Suppressor macrophage (primary cell): ENCODE data around the gene KDF1.

Experiments
- DNase-seq, 4 experiments: peaks; one replicate each; pipeline ENCODE4 v3.0.0-alpha.2; 2020 to 2022
- total RNA-seq, 17 experiments: gene quantifications; one replicate each; lab custom pipeline; 2026; ENCODE audit warnings: mixed read lengths in 6 of 17, inconsistent platforms in 3 of 17; lab: John Stamatoyannopoulos, UW

The KDF1 gene, protein sequence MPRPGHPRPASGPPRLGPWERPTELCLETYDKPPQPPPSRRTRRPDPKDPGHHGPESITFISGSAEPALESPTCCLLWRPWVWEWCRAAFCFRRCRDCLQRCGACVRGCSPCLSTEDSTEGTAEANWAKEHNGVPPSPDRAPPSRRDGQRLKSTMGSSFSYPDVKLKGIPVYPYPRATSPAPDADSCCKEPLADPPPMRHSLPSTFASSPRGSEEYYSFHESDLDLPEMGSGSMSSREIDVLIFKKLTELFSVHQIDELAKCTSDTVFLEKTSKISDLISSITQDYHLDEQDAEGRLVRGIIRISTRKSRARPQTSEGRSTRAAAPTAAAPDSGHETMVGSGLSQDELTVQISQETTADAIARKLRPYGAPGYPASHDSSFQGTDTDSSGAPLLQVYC
- total RNA-seq = 0 to 1.2 (median 0) reads per million in 17 experiments

DNA sequence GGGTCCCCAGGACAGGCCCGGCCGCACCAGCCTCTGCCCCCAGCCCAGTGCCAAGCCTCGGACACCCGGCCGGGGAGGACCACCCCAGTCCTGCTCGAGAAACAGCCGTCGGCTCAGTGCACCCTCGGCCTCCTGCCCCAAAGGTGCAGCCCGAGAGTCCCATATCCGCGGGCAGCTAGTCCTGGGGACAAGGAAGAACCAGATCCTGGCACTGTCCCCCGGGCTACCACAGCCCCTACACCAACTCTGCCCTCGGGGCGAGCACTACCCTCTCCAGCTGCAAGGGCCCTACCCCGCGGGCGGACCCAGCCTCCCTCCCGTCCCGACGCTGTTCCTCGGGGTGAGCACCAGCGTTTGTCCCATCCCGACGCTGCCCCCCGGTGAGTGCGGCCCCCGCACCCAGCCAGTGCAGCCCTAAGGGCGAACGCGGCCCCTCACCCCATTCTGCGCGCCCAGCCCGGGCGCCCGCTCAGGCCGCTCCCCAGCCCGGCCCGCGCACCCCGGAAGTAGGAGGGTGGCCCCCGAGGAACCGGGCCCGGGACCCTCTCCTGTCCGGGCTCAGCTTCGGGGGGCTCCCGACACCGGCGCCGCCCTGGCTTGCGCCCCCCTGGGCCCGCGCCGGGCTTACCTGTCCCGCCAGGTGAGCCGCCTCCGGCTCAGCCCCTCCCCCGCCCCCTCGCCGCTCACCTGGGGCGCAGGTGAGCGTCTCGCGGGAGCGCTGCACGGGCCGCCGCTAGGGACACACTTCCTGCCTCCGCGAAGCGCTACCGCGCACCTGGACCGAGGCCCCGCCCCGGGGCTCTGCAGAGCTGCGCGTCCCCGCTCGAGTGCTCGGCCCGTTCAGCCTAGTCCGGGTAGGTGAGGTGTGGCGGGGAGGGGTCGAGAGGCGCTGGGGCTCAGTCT lies at the start of gene KDF1:
KDF1 (minus strand) TSS at position 747 of the 903 bp plus-strand sequence. CDS start 8,088 bp downstream, outside the sequence.
- peak in 1 of 4 experiments; percentile 32 for DNase-seq

DNA sequence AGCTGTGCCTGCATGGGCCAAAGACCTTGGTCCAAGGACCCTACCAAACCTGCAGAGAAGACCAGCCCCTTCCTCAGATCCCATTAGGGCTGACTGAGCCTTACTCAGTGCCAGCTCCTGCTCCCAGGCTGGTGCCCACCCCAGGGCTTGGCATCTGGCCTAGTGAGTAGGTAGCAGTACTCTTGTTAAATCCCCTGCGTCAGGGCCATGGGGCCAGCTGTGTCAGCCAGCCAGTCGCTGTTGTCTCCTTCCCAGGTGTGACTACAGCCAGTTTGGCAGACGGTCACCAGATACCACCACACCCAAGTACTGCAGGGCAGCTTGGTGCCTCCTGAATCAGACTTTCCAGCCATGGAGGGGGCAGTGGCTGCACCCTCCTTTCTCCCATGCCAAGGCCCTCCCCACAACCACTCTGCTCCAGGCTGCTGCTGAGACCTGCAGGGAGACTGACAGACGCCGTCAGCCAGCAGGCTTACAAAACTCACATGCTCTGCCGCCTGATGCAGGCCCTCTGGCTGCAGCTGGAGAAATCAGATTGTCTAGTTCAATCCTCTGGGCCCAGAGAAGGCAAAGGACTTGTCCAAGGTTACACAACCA lies 49.4 kb upstream of the KDF1 start:
- no peak for DNase-seq

DNA sequence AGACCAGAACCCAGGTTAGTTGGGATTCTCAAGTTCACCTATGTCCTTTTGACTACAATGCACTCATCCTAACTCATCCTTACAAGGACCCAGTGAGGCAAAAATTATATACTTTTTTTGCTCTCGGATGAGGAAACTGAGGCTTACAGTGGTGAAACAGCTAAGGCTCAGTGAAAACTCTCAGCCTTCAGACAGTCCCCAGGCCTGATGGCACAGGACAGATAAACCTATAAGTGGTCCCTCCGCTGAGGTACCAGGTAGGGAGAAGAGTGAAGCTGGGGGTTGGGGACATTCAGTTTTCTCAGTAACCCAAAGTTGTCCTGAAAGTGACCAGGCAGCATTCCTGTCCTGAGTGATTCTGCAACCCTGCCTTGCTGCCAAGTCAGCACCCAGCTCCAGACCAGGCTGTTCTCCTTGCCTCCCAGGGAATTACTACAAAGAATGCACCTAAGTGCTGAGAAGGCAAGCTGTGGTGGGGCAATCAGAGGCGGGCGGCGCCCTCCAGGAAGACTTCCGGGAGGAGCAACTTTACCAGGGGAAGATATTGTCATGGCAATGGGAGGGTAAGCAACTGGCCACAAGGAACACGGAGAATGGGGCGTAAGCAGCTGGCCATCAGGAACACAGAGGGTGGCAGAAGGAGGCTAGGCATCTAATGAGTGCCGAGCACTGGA lies 47.8 kb upstream of the KDF1 start:
- no peak for DNase-seq

DNA sequence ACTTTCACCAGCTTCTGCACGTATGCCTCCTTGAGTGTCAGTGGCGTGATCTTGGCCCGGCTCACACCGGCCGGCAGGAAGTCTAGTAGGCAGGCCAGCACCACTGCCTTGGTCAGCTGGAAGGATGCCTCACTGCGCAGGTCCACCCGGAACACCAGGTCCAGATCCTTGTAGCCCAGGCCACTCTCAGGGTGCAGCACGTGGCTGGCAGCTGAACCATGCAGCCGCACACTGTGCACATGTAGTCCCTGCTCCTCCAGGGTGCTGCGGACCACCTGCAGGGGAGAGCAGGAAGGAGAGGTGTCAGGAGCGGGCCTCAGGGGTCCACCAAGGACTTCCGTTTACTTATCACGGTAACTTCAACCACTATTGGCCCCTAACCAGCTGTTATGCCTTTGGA lies 46.4 kb upstream of the KDF1 start:
- DNase-seq = no peak

DNA sequence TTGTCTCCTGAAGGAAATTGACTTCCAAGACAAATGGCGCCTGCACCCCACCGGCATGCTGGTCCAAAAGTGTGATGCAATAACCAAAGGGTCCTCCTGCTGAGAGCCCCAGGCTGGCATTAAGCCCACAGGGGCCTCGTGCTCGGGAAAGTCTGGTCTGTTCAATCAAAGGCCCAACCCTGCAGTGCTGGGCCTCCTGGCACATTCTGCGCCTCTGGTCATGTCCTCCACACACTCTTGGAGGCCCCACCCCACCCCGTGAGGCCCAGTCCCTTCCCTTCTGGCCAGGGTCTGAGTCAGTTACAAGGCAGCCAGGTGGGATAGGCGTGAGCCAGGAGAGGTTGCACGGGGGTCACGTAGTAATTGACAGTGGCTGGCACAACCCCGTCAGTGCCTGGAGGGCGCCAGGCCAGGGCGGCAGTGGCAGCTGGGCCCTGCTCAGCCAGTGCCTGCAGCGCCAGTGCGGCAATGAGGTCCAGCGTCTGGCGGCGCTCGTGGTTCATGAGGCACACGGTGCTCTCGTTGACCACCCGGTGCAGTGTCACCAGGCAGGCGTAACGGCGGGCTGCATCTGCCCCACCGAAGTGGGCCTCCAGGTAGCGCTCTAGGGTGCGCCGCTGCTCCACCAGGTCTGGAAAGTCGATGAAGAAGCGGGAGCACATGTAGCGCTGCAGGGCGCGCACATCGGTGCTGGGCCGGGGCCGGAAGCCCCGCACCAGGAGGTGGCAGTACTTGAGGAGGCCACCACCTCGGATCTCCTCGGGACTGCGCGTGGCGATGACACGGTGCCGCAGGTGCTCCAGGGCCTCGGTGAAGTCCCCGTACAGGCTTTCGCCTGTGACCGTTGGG lies 45.6 kb upstream of the KDF1 start:
- DNase-seq = no peak

DNA sequence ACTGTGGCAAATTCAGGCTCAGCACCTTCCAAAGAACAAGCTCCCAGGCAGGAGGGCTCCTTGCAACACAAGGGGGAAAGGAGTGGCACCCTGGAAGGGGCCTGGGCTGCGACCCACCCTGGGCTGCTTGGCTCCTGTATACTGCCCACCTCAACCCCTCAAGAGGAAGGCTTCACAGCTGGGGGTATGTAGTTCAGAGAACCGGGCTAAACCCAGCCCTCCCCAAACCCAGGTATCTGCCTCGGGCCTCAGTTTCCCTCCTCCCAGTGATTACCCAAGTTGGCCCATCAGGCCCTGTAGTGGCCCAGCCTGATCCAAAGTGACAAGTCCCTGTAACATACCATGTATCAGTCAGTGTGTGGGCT lies 44.9 kb upstream of the KDF1 start:
- DNase-seq = no peak

DNA sequence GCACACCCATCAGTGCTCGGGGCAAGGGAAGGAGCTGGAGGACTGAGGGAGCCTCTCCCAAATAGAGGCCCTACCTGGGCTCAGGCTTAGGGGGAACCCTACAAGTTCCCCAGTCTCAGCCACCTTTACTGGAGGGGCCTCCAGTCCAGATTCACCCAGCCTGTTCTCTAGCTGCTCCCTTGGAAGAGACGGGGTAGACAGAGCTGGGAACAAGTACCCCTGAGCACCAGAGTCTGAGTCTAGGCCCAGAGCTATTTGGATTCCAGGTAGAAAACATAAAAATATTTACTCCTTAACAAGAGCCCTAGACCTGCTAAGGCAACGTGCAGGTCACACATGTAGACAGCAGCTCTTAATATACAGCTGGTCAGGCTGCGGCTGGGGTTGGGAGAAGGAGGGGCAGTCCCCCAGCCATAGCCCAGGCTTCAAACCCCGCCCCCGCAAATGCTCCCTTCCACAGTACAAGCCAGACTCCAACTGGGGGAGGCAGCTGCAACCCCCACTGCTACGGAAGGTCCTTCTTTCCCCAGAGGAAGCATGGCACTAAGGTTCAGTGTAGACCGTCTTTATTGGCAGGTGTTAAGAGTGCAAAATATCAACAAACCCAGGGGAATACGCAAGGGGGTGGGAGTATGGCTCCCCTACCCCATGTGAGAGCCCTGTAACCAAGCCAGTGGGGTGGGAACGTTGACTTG lies 44.4 kb upstream of the KDF1 start:
- DNase-seq = no peak

DNA sequence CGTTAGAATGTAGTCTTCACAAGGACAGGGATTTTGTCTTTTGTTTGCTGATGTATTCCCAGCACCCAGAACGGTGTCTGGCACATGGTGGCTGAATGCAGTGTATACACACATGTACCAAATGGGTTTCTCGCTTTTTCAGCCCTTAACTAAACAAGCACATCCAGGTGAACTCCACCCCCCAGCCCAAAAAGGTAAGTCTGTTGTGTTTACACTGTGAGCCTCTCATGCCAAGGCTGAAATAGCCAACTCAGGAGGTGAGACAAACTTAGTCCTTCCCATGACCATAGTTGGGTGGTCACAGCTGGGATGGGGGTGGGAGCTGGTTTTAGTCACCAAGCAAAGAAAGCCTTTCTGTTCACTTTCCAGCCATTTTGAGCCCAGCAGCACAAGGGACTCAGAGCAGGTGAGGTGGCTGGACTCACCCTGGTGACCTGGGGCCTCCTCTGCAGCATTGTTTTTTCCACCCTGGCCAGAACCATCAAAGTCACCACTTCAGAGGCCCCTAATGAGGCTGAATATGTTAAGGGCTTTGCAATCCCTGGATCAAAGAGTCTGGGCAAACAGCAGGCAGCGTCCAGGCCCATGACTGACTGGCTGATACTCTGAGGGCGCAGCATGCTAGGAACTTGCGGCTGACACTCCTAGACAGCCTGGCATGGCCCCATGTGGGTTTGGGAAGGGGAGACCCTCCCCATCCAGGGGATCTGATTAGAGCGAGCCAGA lies 43.6 kb upstream of the KDF1 start:
- no peak for DNase-seq

DNA sequence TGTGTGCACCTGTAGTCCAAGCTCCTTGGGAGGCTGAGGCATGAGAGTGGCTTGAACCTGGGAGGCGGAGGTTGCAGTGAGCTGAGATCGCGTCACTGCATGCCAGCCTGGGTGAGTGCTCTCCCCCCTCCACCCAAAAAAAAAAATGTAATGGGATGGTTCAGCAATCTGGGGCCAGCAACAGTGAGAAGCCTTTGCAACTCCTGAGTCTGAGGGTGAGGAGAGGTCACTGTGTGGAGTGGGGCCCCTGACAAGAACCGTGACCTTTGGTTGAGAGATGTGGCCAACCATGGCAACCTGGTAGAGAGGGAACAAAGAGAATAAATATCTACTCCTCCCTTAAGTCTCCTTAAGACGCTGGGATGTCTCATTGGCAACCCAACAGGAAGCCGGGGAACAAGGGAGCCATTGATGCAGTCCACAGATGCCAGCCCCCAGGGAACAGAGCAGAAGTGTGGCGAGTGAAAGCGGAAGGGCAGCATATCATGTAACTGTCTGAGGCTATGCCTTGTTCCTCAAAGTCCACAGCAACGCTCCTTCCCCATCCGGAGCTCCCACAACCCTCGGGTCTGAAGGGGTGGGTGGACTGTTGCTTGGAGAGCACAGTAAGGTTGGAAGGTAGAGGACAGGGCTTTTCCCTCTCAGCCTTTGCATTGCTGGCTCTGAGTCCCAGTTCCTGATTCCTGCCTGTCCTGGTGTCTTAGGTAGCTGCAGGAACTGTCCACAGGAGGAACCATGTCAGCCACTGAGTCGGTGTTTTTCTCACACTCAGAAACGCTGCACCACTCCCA lies 41.5 kb upstream of the KDF1 start:
- peak; percentile 94 to 98 (median 96) for DNase-seq

DNA sequence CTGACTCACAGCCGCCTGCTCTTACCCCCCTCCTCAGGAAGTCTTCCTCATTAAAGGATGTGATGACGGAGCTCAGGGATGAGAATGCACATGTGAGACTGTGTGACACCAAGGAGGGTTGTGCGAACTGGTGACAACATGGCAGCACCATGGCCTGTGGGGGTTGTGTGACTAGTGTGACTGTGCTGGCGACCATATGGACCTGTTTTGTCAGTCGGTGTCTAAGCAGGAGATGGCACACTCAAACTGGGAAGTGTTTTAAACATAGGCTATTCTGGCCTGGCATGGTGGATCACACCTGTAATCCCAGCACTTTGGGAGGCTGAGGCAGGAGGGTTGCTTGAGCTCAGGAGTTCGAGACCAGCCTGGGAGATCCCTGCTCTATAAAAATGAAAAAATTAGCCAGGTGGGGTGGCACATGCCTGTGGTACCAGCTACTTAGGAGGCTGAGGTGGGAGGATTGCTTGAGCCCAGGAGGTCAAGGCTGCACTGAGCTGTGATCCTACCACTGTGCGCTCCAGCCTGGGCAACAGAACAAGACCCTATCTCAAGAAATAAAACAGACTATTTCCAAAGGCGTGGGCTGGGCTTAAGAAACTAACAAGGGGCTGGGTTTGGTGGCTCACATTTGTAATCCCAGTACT lies 40.7 kb upstream of the KDF1 start:
- DNase-seq = peak; percentile 66 to 87 (median 70)

DNA sequence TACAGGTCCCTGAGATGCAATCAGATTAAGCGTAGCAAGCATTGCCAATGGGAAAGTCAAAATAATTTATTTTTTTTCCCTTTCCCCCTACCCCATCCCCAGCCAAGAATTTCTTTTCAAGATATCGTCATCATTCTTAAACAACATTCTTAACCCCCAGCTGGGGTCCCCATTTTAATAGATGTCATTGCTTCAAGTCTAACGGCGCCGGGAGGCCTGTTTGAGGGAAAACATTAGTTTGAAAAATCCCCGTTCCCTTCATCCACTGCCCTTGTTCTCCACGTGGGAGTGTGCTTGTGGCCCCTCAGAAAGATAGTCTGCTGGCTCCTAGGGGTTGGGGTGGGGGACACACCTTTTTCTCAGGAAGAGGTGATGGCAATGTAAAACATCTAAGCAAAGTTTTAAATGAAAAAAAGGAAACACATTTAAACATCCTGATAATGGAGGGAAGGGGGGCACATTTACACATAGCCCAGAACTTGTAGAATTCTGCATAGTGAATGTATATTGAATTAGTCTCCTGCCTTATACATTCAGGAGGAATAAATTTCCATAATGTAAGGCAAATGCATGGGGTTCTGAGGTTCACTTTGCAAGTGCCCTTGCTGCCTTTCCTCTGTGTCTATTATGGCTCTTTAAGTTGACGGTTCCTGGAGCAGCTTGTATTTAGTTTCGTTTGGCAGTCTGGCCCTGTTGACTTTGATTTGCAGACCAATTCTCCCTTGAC lies 40.0 kb upstream of the KDF1 start:
- DNase-seq = no peak

DNA sequence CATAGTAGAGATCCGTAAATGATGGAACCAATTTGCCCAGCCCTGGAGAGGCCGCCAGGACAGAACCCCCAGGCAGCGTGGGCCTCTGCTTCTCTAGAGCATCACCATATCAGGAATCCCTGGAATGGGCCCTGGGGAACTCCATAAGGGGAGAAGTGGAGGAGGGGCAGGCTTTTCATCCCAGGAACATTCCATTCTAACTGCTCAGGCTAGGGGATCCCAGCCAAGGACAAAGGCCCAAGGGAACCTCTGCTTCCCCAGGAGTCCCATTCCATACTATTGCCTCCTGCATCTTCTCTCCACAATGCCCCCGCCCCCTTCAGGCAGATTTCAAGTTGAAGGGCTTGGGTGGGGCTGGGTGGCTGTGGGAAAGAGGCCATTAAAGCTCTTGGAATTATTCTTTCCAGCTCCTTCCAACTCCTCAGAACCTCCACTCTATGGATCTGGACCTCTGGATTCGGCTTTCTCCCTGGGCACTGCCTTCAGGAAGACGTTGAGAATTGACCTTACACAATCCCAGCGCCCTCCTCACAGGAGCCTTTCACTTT lies 39.2 kb upstream of the KDF1 start:
- no peak for DNase-seq

DNA sequence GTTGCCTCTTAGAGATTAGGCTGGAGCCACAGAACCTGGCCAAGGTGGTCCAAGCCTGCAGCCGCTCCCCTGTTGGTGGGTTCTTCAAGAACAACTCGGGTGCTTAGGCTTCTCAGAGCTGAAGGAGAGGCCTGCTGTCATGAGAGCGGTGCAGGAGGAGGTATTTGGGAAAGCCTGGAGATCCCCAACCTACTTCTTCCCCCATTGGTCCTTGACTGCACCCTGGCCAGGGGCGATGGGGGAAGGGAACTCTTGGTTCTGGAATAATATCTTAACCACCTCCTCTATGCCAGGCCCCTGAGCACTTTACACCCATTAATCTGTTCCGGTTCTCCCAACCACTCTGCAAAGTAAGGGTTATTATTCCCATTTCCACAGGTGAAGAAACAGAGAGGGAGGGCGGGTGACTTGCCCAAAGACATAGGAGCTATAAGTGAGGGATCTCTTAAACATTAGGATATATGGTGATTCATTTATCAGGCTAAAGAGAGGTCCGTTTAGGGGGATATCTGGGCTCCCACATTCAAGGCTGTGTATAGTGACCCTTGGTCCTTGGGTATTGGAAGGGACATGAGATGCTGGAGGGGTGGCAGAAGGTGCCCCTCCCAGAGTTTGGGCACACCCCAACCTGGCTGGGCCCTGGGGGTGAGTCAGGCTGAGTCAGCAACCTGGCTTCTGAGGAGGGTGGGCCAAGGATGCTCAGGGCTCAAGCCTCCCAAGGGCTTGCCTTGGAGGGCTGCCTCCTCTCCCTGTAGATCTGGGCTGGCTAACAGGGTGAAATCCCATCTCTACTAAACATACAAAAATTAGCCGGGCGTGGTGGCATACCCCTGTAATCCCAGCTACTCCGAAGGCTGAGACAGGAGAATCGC lies 38.4 kb upstream of the KDF1 start:
- DNase-seq = peak in 1 of 4 experiments; percentile 40

DNA sequence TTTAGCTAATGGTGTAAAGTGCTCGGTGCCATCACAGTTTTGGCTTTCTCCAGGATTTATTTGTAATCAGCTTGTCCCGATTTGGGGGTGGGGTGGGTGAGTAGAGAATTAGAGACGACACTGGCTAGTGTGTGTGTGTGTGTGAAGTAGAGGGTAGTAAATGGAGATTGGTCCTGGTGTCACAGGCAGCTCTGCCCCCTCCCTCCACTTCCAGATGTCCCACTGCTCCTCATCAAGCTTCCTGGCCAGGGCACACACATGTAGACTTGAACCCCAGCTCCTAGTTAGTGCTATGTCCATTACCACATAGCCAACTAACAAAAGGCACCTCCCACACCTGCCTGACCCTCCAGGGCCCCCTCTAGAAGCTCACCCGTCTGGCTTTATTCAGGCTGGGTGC lies 36.4 kb upstream of the KDF1 start:
- DNase-seq = no peak

DNA sequence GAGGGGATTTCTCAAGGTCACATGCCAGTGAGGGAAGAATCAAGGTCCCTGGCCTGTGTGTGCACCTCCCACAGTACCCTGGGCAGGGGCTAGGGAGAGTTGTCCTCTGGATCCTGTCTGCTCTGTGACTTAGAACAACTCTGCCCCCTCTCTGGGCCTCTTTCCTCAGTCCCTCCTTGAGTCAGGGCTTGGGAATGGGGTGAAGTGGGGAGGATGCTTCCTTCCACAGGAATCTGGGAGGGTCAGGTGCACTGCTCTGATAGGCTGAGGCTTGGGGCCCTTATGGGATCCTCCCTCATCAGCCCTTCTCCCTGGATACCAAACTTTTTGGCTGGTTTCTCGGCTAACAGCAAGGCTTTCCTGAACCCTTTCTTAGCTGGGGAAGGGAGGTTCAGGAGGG lies 35.8 kb upstream of the KDF1 start:
- no peak for DNase-seq

DNA sequence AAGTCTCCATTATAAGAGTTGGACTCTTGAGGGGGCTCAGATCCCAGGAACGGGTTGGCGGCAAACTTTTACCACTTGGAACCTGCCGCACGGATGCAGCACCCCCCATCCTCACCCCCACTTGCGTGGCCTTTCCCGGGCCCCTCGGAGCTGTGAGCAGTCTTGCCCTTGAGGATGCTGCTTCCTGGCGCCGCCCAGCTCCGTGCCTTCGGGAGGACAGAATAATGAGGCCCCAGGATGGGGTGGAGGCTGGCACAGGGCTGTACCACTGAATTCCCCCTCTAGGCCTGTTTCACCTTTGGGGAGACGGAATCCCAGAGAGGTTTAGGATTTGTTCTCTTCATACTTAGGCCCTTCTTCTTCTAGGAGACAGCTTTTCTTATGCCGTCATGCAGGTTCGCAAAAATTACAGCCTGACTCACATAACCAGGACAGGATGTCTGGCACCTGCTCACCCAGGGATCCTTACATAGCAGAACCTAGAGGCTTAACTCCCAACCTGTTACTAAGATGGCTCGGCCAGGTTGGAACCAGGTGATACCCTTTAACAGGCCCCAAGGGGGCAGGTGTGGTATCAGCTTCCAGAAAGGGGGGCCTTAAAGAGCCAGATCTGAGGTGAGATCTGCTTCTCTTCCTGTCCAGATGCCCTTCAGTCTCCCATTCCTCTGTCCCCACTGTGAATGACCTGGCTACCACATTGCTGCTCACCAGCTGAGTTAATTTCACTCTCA lies 34.7 kb upstream of the KDF1 start:
- DNase-seq = no peak
